NCI-H1436 treated with DMSO at 0.1 percent for 48 hours (cell line): Measurements from ENCODE around the gene ATP12A.

Source experiments
- DNase-seq: peaks from one replicate; lab custom pipeline; 2025; lab: John Stamatoyannopoulos, UW

The ATP12A gene

GRCh38 chr13:24734950-24735349 lies 54.7 kb downstream of the ATP12A start:
- no peak for DNase-seq

- no peak for DNase-seq
These were observed 56.8 kb downstream of the ATP12A start for GRCh38 chr13:24737042-24737441.

GRCh38 chr13:24738366-24738847 lies 58.2 kb downstream of the ATP12A start:
- DNase-seq = no peak

GRCh38 chr13:24740014-24740890 lies 60.0 kb downstream of the ATP12A start:
- no peak for DNase-seq

- DNase-seq = no peak
These were observed 60.9 kb downstream of the ATP12A start for GRCh38 chr13:24741016-24741662.

GRCh38 chr13:24741791-24742190 lies 61.6 kb downstream of the ATP12A start:
- no peak for DNase-seq

- DNase-seq = no peak
These were observed 62.1 kb downstream of the ATP12A start for GRCh38 chr13:24742294-24742693.

GRCh38 chr13:24742977-24743376 lies 62.8 kb downstream of the ATP12A start:
- DNase-seq = no peak

- DNase-seq = no peak
These were observed 64.0 kb downstream of the ATP12A start for GRCh38 chr13:24744247-24744646.

- no peak for DNase-seq
These were observed 65.3 kb downstream of the ATP12A start for GRCh38 chr13:24745516-24745860.

- DNase-seq = no peak
These were observed 65.8 kb downstream of the ATP12A start for GRCh38 chr13:24745861-24746617.

- DNase-seq = no peak
These were observed 66.5 kb downstream of the ATP12A start for GRCh38 chr13:24746618-24747247.

- no peak for DNase-seq
These were observed 67.2 kb downstream of the ATP12A start for GRCh38 chr13:24747248-24748060.

- DNase-seq = no peak
These were observed 67.8 kb downstream of the ATP12A start for GRCh38 chr13:24748061-24748400.

GRCh38 chr13:24759197-24759596 lies 79.0 kb downstream of the ATP12A start:
- no peak for DNase-seq
